C4-2B (cell line): ENCODE data around the gene UBE2E1.

Source experiments
- CTCF ChIP-seq: fragments of 450-650 bp; conservative IDR thresholded peaks from 2 replicates; pipeline ENCODE4 v1.5.1; 2017; ENCODE audit warnings: mild to moderate bottlenecking
- ZFX ChIP-seq: fragments of 450-650 bp; IDR thresholded peaks from 2 replicates; pipeline ENCODE4 v1.6.1; 2017

DNA sequence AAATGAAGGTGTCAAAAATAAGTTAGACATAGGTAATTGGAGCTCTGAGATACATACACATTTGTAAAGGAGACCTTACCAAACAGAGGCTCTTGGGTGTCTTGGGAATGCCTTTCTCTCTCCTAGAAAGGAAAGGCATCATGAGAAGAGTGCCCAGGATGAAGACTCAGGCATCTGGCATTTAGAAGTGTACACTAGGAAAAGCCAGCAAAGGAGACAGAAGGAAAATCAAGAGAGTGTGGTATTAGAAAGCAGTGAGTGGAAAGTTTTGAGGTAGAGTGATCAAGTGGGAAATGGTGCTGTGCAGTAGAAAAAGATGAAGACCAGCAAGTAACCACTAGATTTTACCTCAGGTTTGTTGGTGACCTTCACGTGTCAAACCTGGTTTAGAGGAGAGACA, 16.1 kb downstream of the UBE2E1 start:
- no peak for TF ChIP-seq CTCF
- TF ChIP-seq ZFX = no peak
